Forelimb muscle (tissue), 1 donor: Measurements from ENCODE around the gene TEX101. TPM values are rescaled to one million over a fixed set of nuclear protein-coding genes. Genes with fewer than 3 reads are reported as not detected.
"Not testable (repeated sequence)": the region's sequence is repeated elsewhere in the genome, so short reads cannot be mapped to it uniquely, and the experiment has no call there.

Experiments
- DNase-seq: peaks from one replicate; pipeline ENCODE4 v3.0.0-alpha.2; 2013; ENCODE audit warnings: low read depth
- polyA plus RNA-seq: library from polyadenylated mRNA; unstranded; fragments of 120-200 nt; gene quantifications from one replicate; pipeline ENCODE4 v1.2.1, GENCODE V29; 2013; ENCODE audit not compliant: insufficient read length

TEX101 gene, protein sequence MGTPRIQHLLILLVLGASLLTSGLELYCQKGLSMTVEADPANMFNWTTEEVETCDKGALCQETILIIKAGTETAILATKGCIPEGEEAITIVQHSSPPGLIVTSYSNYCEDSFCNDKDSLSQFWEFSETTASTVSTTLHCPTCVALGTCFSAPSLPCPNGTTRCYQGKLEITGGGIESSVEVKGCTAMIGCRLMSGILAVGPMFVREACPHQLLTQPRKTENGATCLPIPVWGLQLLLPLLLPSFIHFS
- polyA plus RNA-seq: not detected

DNA sequence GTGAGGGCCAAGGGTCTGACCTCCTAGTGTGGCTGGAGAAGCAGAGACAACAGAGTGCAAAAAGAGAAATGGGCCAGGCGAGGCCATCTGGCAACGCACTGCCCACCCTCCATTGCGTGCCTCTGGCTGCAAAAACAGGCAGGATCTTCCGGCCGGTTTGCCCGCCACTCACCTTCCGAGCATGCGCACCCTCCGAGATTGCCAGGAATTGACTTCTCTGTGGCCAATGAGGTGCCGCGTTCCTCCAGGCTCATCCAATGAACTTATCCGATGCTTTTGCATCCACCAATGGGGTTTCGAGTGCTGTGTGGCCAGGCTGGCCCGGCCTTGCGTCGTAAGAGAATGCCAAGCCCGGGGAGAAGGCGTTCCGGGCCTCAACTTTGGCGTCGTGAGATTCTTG lies at the start of gene TEX101:
TEX101 (plus strand) TSS at position 337 of the 400 bp plus-strand sequence. CDS start 1,030 bp downstream, outside the sequence.
- DNase-seq: no peak

DNA sequence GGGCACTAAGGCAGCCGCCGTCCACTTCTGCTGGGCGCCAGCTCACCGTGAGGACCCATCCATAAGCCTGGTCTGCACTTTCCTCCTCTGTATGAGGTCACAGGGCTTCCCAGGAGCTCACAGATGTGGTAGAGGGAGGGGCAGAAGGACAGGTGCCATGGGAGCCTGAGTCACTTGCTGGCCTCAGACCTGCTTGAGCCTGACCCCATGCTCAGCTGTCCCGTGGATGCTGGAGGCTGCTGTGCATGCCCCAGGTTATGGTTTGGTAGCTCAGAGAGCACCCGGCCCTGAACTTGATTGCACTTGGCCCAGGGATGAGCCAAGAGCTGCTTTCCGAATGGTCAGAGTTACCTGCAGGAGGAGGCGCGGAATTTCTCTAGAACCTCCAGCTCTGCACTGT lies 49.0 kb upstream of the TEX101 start:
- DNase-seq: not testable (repeated sequence)

DNA sequence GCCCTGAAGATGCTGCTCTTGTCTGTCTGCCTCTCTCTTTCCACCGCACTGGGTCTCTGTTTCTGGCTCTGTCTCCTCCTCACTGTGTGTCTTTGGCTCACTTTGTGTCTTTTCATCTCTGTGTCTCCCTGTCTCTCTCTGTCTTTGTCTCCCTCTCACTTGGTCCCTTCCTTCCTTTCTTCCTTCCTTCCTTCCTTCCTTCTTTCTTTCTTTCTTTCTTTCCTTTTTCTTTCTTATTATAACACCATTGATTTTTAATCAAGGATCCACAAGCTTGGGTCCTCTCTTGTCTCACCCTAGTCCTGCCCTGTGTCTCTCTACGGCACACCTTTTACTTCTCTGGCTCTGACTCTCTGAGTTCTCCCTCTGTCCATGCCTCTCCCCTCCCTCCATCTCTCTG lies 46.9 kb upstream of the TEX101 start:
- no peak for DNase-seq

DNA sequence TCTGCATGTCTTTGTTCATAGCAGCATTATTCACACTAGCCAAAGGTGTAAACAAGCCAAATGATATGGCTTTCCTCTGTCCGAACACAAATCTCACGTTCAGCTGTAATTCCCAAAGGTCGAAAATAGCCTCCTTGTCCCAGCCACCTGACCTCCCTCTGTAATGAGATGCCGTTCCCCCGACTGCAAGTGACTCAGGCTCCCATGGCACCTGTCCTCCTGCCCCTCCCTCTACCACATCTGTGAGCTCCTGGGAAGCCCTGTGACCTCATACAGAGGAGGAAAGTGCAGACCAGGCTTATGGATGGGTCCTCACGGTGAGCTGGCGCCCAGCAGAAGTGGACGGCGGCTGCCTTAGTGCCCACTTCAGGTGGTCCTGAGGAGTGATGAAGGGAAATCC lies 45.8 kb upstream of the TEX101 start:
- not testable (repeated sequence) for DNase-seq

DNA sequence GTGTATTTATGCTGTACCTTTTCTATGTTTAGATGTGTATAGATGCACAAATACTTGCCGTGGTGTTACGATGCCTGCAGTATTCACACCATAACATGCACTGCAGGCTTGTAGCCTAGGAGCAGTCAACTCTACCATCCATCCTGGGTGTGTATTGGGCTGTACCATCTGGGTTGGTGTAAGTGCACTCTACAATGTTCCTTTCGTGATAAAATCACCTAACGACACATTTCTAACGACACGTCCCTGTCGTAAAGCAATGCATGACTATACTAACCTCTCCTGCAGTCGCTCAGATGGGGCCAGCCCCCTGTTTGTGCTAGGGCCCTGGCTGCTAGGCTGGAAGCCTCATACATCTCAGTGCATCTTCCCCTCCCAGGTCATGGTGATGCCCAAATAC lies 42.8 kb upstream of the TEX101 start:
- no peak for DNase-seq

DNA sequence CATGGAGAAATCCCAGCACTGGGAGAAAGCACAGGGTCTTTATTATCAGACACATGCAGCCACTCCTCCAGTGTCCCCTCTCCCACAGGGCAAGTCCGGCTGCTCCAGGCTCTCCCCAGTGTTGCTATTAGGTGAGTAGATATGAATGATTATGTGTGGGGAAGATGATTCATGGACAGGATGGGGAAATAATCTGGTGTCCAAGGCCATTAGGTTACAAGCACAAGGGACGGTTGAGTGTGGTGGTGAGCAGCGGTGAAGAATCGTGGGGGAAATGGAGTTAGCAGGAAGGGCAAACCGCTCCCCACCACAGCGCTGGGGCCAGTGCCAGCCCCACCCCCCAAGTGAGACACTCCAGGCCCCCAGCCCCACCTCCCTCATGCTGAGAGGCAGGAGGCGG lies 42.2 kb upstream of the TEX101 start:
- DNase-seq: no peak

DNA sequence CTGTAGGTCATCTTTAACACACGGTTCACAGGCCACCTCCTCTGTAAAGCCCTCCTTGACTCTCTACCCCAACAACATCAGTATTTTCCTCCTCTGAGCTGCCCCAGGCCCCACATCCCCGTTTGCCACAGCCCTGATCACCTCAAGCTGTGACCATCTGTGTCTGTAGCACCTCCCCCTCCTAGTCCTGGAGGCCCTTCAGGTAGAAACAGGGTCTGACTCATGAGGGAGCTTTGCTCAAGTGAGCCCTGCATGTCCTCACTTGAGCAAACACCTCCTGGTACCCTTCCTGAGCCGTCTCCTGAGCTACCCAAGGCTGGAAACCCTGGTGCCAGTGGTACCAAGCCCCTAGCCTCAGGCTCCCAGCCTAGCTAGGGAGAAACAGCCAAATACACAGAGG lies 37.1 kb upstream of the TEX101 start:
- not testable (repeated sequence) for DNase-seq

DNA sequence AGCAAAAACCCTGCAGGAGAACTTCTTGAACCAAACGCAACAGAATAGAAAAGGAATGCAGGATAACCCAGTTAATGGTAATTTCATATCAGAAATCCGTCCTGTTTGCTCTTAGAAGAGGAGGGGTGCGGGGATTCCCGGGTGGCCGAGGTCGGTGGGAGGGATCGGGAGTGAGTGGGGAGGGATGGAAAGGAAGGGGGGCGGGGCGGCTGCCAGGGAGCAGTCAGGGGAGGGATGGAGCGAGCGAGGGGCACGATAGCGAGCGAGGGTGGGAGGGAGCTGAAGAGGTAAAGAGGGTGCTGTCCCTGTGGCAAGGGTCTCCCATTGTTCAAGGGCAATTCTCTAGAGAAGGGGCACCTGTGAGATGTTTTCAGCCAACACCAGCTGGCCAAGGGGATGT lies 34.7 kb upstream of the TEX101 start:
- no peak for DNase-seq

DNA sequence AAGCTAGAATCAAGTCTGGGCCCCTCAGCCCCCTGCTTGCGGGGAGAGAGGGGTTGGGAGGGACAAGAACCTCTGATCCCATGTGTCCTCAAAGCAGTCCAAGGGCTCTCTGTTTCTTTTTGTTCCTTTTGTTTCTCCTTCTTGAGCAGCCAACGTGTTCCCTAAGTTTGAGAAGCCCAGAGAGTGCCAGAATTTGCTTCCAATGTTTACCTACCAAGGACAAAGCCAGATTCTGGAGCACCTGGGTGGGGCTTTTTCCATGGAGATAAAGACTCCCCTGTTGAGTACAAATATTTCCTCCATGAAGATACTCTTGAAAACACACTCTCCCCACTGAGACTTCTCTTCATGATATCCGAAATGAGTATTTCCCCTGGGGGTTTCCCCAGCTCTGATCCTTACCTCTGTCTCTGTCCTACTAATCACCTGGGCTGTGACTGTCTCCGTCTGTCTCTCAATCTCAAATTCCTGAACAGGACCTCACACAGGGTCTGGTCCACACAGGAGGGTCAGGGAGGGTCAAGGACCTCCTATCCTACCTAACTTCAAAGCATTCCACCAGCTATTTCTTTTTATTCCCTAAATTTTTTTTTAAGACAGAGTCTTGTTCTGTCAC lies 33.8 kb upstream of the TEX101 start:
- no peak for DNase-seq

DNA sequence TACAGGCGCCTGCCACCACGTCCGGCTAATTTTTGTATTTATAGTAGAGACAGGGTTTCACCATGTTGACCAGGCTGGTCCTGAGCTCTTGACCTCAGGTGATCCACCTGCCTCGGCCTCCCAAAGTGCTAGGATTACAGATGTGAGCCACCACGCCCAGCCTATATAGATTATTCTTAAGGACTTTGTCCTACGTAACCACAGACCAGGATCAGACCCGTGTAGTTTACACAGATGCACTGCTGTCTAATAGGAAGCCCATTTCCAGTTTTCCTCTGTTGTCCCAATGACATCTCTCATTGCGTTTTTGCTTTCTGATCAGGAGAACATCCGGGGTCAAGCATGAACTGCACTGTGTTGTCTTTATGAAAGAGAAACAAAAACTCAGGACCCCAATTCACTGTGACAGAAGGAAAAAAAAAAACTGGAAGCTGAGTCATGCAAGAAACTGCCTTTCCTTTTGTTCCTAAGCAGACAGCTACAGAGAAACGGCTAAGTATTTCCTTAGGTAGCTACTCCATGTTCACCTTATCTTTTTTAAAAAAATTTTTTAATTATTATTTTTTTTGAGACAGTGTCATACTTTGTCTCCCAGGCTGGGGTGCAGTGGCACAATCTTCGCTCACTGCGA lies 32.0 kb upstream of the TEX101 start:
- not testable (repeated sequence) for DNase-seq

DNA sequence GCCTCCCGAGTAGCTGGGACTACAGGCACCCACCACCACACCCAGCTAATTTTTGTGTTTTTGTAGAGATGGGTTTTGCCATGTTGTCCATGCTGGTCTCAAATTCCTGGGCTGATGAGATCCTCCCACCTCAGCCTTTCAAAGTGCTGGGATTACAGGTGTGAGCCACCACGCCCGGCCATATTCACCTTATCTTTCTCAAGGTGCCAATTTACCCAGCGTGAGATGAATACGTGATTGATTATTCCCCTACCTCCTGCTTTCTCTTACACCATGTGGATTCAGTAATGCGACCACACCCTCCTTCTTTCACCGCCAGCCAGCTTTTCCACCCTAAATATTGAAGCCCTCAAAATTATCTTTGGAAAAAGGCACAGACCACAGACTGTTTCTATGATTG lies 31.4 kb upstream of the TEX101 start:
- not testable (repeated sequence) for DNase-seq

DNA sequence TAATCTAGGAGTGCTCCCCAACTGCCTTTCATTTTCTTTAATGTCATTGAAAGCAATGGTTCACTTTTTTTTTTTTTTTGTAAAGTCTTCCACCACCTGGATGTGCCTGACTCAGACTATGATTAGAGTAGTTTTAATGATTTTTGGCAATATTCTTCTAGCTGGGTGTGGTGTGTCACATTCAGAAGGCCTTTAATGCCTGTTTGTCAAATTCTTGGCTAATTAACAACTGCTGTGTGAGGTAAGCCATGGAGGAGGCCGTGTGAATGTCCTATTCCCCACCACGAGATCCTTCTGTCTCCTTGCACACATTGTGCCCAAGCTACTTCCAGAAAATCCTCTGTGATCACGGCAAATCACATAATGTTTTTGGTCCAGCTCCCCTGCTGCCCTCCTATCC lies 30.9 kb upstream of the TEX101 start:
- DNase-seq: not testable (repeated sequence)

DNA sequence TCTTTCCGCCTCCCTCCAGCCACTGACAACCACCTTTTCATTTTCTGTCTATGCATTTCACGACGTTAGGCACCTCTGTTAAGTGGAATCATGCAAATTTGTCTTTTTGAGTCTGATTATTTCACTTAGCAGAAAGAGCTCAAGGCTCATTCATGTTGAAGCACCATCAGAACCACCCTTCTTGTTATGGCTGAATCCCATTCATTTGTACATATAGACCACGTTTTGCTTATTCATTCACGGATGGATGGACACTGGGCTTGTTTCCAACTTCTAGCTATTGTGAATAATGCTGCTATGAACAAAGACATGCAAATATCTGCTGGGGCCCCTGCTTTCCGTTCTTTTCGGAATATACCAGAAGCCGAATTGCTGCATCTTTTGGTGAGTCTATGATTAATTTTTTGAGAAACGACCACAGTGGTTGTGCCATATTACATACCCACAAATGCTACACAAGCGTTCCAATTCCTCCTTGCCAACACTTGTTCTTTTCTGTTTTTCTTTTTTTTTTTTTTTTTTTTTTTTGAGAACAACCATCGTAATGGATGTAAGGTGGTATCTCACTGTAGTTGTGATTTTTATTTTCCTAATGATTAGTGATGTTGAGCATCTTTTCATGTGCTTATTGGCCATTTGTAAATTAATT lies 23.7 kb upstream of the TEX101 start:
- DNase-seq: not testable (repeated sequence)

DNA sequence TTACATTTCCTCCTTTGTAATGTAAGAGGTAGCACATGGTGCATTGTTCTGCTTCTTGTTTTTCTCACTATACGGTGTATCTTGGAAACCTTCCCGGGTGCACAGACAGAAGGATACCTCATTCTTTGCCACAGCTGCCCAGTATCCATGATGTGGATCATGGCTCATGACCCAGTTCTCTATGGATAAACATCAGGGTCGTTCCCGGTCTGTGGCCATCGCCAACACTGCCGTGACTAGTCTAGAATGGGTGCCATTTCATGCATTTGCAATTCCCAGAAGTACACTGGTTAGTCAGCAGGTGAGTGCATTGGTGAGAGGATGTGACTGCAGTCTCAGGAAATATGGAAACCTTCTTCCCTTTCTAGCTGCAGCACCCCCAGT lies 23.1 kb upstream of the TEX101 start:
- not testable (repeated sequence) for DNase-seq

DNA sequence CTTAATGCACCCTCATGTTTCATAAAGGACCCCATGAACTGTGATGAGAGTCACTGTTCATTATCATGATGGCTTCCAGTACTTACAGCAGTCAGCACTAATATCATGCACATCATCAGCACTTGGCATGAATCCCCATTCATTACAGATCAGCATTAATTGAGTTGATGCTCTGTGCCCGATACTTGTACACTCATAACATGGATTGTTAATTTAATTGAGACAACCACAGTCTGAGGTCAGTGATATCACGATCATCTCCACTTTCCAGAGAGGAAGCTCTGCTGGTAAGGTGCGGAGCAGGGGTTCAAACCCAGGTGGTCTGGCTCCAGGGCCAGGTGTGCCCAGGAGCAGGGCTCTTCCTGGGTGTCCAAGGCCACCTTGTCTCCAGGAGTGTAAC lies 21.2 kb upstream of the TEX101 start:
- DNase-seq: not testable (repeated sequence)

DNA sequence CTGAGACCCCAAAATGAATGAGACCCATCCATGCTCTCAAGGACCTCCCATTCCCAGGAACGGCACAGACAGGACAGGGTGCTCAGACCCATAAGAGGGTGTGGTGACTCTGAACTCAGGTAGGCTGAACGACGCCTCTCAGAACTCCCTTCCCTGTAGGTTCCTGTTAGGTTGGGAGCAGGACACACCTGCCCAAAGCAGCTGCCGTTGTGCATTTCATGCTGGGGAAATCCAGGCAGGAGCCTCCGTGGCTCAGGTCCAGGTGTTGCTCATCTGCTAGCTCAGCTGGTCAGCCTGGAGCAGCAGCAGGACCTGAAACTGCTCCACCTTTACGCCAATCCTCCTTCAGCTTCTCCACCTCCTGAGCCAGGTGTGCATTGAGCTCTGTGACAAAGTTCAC lies 19.1 kb upstream of the TEX101 start:
- no peak for DNase-seq

DNA sequence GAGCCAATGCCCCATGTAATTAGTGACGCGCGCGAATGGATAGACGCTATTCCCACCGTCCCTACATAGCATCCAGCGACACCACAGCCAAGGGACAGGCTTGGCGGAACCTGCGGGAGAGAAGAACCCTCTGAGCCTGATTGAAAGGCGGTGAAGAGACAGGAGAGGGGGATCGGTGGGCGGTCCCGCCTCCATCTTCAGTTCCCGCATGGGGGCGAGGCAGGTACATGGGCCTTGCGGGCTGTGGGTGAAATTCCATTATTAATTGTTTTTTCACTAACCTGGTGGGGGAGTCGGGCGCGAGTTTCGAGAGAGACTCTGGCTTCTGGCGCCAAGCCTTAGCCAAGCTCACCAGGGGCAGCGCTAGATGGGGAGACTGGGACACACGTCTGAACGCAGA lies 8.4 kb upstream of the TEX101 start:
- DNase-seq: no peak

DNA sequence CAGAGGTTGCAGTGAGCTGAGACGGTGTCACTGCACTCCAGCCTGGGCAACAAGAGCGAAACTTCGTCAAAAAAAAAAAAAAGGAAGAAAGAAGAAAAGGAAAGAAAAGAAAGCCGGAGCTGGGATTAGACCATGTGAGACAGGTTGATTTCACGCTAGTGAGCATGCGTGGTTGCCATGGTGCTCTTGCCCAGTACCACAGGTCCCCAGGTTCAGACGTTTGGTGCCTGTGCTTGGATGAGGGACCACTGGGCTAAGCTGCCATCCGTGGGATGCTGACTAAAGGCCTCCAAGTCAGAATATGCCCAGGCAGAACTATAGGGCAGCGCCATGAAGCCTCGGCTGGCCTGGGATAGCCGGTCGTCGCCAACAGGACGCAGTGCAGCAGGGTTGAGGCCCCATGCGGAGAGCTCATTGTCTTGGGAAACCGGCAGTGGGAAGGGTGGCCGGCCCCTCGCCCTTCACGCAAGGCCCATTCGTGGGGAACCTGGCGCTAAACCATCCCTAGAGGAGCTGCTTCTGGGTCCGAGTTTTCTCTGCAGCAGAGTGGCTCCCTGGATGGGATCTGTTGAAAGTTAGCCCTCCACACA lies 7.2 kb upstream of the TEX101 start:
- no peak for DNase-seq

DNA sequence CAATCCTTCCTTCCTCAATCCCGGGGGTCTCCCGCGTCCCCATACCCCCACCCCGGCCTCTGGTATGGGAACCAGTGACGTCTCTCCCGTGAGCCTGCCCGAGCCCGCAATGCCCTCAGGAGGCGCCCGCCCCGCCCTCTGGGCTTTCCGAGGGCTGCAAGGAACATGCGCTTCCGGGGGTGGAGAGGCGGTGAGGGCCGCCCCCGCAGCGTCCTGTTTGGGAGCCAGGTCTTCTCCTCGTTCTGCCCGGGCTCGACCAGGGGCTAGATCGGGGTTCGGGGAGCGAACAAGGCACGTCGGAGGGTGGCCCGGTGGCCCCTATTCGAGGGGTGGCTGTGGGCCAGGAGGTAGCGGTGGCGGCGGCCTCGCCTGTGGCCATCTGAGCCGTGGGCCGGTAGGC lies 6.6 kb upstream of the TEX101 start:
- DNase-seq: no peak

DNA sequence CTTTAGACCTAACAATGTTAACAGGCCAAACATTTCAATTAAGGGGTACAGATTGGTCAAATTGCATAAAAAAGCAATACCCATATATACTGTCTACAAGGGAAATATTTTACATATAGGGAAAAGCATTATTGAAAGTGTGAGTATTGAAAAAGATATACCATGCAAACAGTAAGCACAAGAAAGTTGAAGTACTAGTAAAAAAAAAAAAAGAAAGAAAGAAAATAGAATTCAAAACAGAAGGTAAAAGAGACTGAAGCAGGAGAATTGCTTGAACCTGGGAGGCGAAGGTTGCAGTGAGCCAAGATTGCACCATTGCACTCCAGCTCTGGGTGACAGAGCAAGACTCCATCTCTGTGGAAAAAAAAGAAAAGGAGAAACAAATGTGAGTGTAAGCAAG lies 5.3 kb upstream of the TEX101 start:
- DNase-seq: no peak

DNA sequence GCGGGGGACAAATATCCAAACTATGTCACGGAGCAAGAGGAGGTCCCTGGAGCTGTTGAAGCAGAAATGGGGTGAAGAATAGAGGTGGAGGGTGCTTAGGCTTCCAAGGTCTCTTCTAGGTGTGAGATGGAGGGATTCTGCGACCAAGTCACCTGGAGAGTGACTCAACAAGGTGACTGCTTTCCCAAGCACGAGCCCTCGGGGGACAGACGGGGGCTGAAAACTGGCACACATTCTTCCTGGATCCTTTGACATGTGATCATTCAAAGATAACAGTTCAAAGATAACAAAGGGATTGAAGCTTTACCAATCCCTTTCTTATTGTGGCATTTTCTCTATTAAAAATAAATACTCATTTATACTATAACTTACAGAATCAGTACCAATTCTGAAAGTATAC lies 2.2 kb upstream of the TEX101 start:
- DNase-seq: no peak

DNA sequence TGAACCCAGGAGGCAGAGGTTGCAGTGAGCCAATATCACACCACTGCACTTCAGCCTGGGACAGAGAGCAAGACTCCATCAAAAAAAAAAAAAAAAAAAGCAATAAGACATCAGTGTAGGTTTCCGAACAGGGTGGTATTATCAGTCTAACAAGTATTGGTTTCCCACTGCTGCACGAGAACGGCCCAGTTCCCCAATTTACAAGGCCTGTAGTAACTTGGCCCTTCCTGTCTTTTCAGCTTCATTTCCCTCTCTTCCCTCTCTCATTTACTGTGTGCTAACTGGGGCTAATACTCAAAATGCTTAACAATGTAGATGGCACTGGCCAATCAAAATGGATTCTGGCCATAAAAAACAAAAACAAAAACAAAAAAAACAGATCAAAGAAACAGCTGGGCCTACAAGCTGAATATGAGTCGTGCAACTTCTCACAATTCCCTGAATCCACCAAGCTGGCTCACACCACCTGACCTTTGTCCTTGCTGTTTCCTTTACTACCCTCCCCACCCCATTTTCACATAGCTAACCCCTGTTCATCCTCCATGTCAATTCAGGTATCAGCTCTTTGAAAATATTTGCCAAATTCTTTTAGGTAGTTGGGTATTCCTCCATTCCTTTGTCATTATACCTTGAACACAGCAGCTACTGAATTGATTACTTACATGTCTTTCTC lies 2.4 kb downstream of the TEX101 start:
- no peak for DNase-seq
